MM.1S (cell line): ENCODE results near the gene ACOT6.

Source experiments
- DNase-seq: peaks from one replicate; pipeline ENCODE4 v3.0.0-alpha.2; 2015
- H2AFZ ChIP-seq: fragments of 300-600 bp; sonication (generic); 2 replicates; pipeline ENCODE4 v1.6.0; 2016; ENCODE audit warnings: antibody characterized with exemption, low read length
- H3F3A ChIP-seq: fragments of 300-600 bp; sonication (generic); 2 replicates; pipeline ENCODE4 v1.6.1; 2016; ENCODE audit warnings: mild to moderate bottlenecking, antibody characterized with exemption, low read length, moderate library complexity, mixed read lengths; ENCODE audit not compliant: insufficient read depth
- H3K27ac ChIP-seq: fragments of 300-600 bp; sonication (generic); 2 replicates; pipeline ENCODE4 v1.5.1; 2016; ENCODE audit warnings: mild to moderate bottlenecking, low read length
- H3K27me3 ChIP-seq: fragments of 300-600 bp; sonication (generic); replicated peaks from 2 replicates; pipeline ENCODE4 v1.6.0; 2016; ENCODE audit warnings: low read length; ENCODE audit not compliant: insufficient read depth
- H3K36me3 ChIP-seq: fragments of 300-600 bp; sonication (generic); replicated peaks from 2 replicates; pipeline ENCODE4 v1.6.1; 2016; ENCODE audit warnings: mild to moderate bottlenecking, low read length, mixed read lengths; ENCODE audit not compliant: insufficient read depth
- H3K4me1 ChIP-seq: fragments of 300-600 bp; sonication (generic); 2 replicates; pipeline ENCODE4 v1.6.1; 2016; ENCODE audit warnings: low read length, mixed read lengths
- H3K4me2 ChIP-seq: fragments of 300-600 bp; sonication (generic); 2 replicates; pipeline ENCODE4 v1.6.0; 2016; ENCODE audit warnings: low read depth, low read length
- H3K4me3 ChIP-seq: fragments of 300-600 bp; sonication (generic); 2 replicates; pipeline ENCODE4 v1.5.1; 2016; ENCODE audit warnings: low read length, mixed read lengths
- H3K79me2 ChIP-seq: fragments of 300-600 bp; sonication (generic); 2 replicates; pipeline ENCODE4 v1.6.1; 2016; ENCODE audit warnings: mixed run types, low read length, mixed read lengths
- H3K9ac ChIP-seq: fragments of 300-600 bp; sonication (generic); 2 replicates; pipeline ENCODE4 v1.6.1; 2016; ENCODE audit warnings: low read length, mixed read lengths
- H3K9me2 ChIP-seq: fragments of 300-600 bp; sonication (generic); replicated peaks from 2 replicates; pipeline ENCODE4 v1.6.1; 2016; ENCODE audit warnings: mild to moderate bottlenecking, low read length, mixed read lengths; ENCODE audit not compliant: insufficient read depth
- H3K9me3 ChIP-seq: fragments of 300-600 bp; sonication (generic); replicated peaks from 2 replicates; pipeline ENCODE4 v1.6.1; 2016; ENCODE audit warnings: mild to moderate bottlenecking, low read length, mixed read lengths; ENCODE audit not compliant: insufficient read depth
- H4K20me1 ChIP-seq: fragments of 300-600 bp; sonication (generic); 2 replicates; pipeline ENCODE4 v1.6.1; 2016; ENCODE audit warnings: mild to moderate bottlenecking, low read length, moderate library complexity, mixed read lengths; ENCODE audit not compliant: insufficient read depth
- EZH2 ChIP-seq: fragments of 300-600 bp; sonication (generic); optimal IDR thresholded peaks from 2 replicates; pipeline ENCODE3; 2017; ENCODE audit warnings: low read depth, mild to moderate bottlenecking, antibody characterized with exemption, low read length, mixed read lengths
- EZH2phosphoT487 ChIP-seq: fragments of 300-600 bp; sonication (generic); IDR thresholded peaks from 2 replicates; pipeline ENCODE4 v1.6.1; 2018; ENCODE audit warnings: antibody characterized with exemption, low read length
- TF ChIP-seq, protein P1 (sequence below): fragments of 300-600 bp; sonication (generic); IDR thresholded peaks from 2 replicates; pipeline ENCODE4 v1.5.1; 2016; ENCODE audit warnings: antibody characterized with exemption, low read length, mixed read lengths

Gene ACOT6

DNA sequence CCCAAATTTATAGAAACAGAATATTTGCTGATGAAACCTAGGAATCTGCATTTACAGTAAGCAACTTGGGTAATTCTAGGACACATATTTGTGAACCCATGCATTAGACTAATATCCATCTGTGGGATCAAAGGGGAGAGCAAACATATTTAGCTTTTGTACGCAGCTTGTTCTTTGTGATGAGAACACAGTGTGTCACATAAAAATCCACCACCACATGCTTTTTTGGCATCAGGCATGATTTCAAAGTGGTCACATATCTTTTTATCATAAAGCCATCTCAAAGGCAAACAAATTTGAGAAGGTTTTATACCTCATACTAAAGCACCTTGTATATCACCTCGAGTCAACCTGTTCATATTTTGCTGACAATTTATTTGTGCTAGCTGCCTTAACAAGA is 48.2 kb downstream of the ACOT6 start:
- Histone ChIP-seq H3K4me1 (no peaks in the 10 kb centered on the region), H3K27ac (no peak overlapping the region), H3K36me3 (no peaks in the 10 kb centered on the region), H3K27me3 (no peaks in the 10 kb centered on the region), H3F3A (no peaks in the 10 kb centered on the region), H3K9ac (no peak overlapping the region), H3K9me2 (no peaks in the 10 kb centered on the region), H3K4me2 (no peak overlapping the region), H4K20me1 (no peaks in the 10 kb centered on the region), H2AFZ (no peak overlapping the region), H3K9me3 (no peaks in the 10 kb centered on the region), H3K79me2 (no peaks in the 10 kb centered on the region), H3K4me3 (no peak overlapping the region)
- TF ChIP-seq, protein P1, sequence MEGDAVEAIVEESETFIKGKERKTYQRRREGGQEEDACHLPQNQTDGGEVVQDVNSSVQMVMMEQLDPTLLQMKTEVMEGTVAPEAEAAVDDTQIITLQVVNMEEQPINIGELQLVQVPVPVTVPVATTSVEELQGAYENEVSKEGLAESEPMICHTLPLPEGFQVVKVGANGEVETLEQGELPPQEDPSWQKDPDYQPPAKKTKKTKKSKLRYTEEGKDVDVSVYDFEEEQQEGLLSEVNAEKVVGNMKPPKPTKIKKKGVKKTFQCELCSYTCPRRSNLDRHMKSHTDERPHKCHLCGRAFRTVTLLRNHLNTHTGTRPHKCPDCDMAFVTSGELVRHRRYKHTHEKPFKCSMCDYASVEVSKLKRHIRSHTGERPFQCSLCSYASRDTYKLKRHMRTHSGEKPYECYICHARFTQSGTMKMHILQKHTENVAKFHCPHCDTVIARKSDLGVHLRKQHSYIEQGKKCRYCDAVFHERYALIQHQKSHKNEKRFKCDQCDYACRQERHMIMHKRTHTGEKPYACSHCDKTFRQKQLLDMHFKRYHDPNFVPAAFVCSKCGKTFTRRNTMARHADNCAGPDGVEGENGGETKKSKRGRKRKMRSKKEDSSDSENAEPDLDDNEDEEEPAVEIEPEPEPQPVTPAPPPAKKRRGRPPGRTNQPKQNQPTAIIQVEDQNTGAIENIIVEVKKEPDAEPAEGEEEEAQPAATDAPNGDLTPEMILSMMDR: no peak
- TF ChIP-seq EZH2phosphoT487: no peak
- TF ChIP-seq EZH2: no peak
- DNase-seq: no peak

DNA sequence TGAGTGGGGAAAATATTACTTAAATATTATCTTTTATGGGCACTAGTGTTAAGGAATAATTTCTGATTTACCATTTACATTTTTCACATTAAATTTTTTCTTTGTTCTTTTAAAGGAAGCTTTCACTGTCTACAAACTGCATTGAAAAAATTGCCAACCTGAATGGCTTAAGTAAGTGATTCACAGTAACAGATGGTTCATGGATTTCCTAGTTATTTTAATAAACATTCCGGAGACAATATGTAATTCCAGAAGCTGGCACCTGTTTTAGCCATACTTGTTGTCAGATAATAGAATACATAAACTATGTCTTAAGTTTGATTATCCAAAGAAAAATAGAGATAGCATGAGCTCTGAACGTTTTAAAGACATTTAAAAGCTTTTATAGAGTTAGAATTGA is 49.6 kb downstream of the ACOT6 start:
- DNase-seq: no peak
- no peak for TF ChIP-seq EZH2phosphoT487
- Histone ChIP-seq H3K9me2 (no peaks in the 10 kb centered on the region), H3K27ac (no peak overlapping the region), H3K9ac (no peak overlapping the region), H3K9me3 (no peaks in the 10 kb centered on the region), H2AFZ (no peak overlapping the region), H3K27me3 (no peaks in the 10 kb centered on the region), H3F3A (no peaks in the 10 kb centered on the region), H3K4me2 (no peak overlapping the region), H3K4me1 (no peaks in the 10 kb centered on the region), H3K79me2 (no peaks in the 10 kb centered on the region), H3K4me3 (no peak overlapping the region), H3K36me3 (no peaks in the 10 kb centered on the region), H4K20me1 (no peaks in the 10 kb centered on the region)

DNA sequence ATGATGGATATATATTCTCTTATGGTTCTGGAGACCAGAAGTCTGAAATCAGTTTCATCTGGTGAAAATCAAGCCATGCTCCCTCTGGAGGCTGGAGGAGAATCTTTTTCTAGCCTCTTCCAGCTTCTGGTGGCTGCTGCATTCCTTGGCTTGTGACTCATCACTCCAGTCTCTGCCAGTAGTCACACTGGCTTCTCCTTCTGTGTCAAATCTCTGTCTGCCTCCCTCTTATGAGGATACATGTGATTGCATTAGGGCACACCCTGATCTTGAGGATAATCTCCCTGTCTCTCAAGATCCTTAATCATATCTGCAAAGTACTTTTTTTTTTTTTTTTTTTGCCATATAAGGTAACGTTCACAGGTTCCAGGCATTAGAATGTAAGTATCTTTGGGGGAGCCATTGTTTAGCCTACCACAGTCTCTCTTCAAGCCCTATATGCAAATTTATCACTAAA is 50.2 kb downstream of the ACOT6 start:
- Histone ChIP-seq H3K9ac (no peak overlapping the region), H3F3A (no peaks in the 10 kb centered on the region), H3K27ac (no peak overlapping the region), H2AFZ (no peak overlapping the region), H4K20me1 (no peaks in the 10 kb centered on the region), H3K9me3 (no peaks in the 10 kb centered on the region), H3K9me2 (no peaks in the 10 kb centered on the region), H3K27me3 (no peaks in the 10 kb centered on the region), H3K4me1 (no peaks in the 10 kb centered on the region), H3K4me2 (no peak overlapping the region), H3K36me3 (no peaks in the 10 kb centered on the region), H3K4me3 (no peak overlapping the region), H3K79me2 (no peaks in the 10 kb centered on the region)
- TF ChIP-seq EZH2 (no peak), EZH2phosphoT487 (no peak)
- TF ChIP-seq, protein P1: no peak
- no peak for DNase-seq

DNA sequence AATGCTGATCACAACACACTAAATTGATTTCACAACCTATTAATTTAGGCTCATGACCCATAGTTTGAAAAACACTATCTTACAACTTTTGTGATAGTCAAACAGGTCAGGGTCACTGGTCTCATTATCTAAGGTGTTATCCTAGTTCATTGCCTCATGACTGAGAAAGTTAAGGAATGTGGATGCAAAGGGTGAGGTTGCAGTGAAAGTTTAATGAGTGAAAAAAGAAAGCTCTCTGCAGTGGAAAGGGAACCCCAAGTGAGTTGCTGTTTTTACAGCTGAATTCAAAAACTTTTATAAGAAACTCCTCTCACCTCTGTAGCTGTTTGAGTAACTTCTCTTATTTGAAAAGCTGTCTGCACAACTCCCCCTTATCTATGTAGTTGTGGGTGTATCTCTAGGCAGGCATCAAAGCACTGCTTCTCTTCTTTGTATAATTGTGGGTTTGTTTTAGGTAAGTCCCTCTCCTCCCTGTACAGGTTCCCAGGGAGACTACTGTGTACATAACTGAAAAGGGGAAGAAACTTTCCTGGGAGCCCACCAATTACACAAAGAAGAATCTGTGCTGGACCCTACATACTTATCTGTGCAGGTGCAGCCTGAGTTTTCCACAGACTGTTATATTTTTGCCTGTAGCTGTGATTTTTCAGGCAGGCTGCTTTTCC is 51.4 kb downstream of the ACOT6 start:
- H3K79me2 ChIP-seq: no peaks in the 10 kb centered on the region
- no peak overlapping the region for H2AFZ ChIP-seq
- H3F3A ChIP-seq: no peaks in the 10 kb centered on the region
- H3K36me3 ChIP-seq: no peaks in the 10 kb centered on the region
- H3K4me3 ChIP-seq: no peak overlapping the region
- no peaks in the 10 kb centered on the region for H4K20me1 ChIP-seq
- H3K4me1 ChIP-seq: no peaks in the 10 kb centered on the region
- TF ChIP-seq, protein P1: no peak
- no peak for DNase-seq
- H3K9ac ChIP-seq: no peak overlapping the region
- H3K27me3 ChIP-seq: no peaks in the 10 kb centered on the region
- H3K9me3 ChIP-seq: no peaks in the 10 kb centered on the region
- H3K4me2 ChIP-seq: no peak overlapping the region
- H3K9me2 ChIP-seq: no peaks in the 10 kb centered on the region
- no peak overlapping the region for H3K27ac ChIP-seq
